Renal cortex interstitium (tissue), 11 donors: ENCODE results near the gene TMSB10. TPM values are rescaled to one million over a fixed set of nuclear protein-coding genes. Genes with fewer than 3 reads are reported as not detected.
"Not testable (repeated sequence)": the region's sequence is repeated elsewhere in the genome, so short reads cannot be mapped to it uniquely, and the experiment has no call there.

Source experiments
- DNase-seq, 11 donors: peaks; one replicate each; pipeline ENCODE4 v3.0.0-alpha.2; 2013; ENCODE audit warnings: low read depth in 9 of 11, low spot score in 4 of 11; ENCODE audit errors: extremely low read depth in 1 of 11
- polyA plus RNA-seq, 3 donors: library from polyadenylated mRNA; unstranded; fragments of 120-200 nt; gene quantifications; one replicate each; pipeline ENCODE4 v1.2.1, GENCODE V29; 2013; ENCODE audit not compliant: insufficient read length in 3 of 3

TMSB10 gene
- polyA plus RNA-seq, 3 donors, result 1,406 to 1,871 (median 1,782) TPM

GRCh38 chr2:84917821-84918220 is 12.4 kb downstream of the TMSB10 start:
- not testable (repeated sequence) for DNase-seq

- DNase-seq, result no peak
Observed at GRCh38 chr2:84918430-84918829, 13.0 kb downstream of the TMSB10 start.

GRCh38 chr2:84919885-84920580 is 14.6 kb downstream of the TMSB10 start:
- DNase-seq, result no peak

GRCh38 chr2:84923009-84923408 is 17.6 kb downstream of the TMSB10 start:
- no peak for DNase-seq

- DNase-seq, result no peak
Observed at GRCh38 chr2:84924173-84925106, 19.0 kb downstream of the TMSB10 start.

GRCh38 chr2:84925336-84925723 is 19.9 kb downstream of the TMSB10 start:
- no peak for DNase-seq

- peak in 10 of 11 donors; percentile 72 to 92 (median 87) for DNase-seq
Observed at GRCh38 chr2:84925724-84926376, 20.4 kb downstream of the TMSB10 start.

GRCh38 chr2:84927275-84927627 is 21.8 kb downstream of the TMSB10 start:
- no peak for DNase-seq

GRCh38 chr2:84931384-84931821 is 25.9 kb downstream of the TMSB10 start:
- no peak for DNase-seq

- no peak for DNase-seq
Observed at GRCh38 chr2:84938194-84938879, 32.9 kb downstream of the TMSB10 start.

GRCh38 chr2:84939426-84940087 is 34.1 kb downstream of the TMSB10 start:
- DNase-seq, result no peak

- no peak for DNase-seq
Observed at GRCh38 chr2:84940088-84940470, 34.6 kb downstream of the TMSB10 start.

GRCh38 chr2:84940831-84941412 is 35.5 kb downstream of the TMSB10 start:
- no peak for DNase-seq

- no peak for DNase-seq
Observed at GRCh38 chr2:84942166-84942565, 36.7 kb downstream of the TMSB10 start.

- DNase-seq, result no peak
Observed at GRCh38 chr2:84942964-84943421, 37.5 kb downstream of the TMSB10 start.

GRCh38 chr2:84944295-84944909 is 38.9 kb downstream of the TMSB10 start:
- DNase-seq, result no peak

- not testable (repeated sequence) for DNase-seq
Observed at GRCh38 chr2:84945838-84946203, 40.4 kb downstream of the TMSB10 start.
